DMS79 treated with DMSO at 0.1 percent for 48 hours (cell line): Measurements from ENCODE around the gene ACO2.
"Not testable (repeated sequence)": the region's sequence is repeated elsewhere in the genome, so short reads cannot be mapped to it uniquely, and the experiment has no call there.

ENCODE experiments used
- DNase-seq: peaks from one replicate; lab custom pipeline; 2025; lab: John Stamatoyannopoulos, UW

Gene ACO2

DNA sequence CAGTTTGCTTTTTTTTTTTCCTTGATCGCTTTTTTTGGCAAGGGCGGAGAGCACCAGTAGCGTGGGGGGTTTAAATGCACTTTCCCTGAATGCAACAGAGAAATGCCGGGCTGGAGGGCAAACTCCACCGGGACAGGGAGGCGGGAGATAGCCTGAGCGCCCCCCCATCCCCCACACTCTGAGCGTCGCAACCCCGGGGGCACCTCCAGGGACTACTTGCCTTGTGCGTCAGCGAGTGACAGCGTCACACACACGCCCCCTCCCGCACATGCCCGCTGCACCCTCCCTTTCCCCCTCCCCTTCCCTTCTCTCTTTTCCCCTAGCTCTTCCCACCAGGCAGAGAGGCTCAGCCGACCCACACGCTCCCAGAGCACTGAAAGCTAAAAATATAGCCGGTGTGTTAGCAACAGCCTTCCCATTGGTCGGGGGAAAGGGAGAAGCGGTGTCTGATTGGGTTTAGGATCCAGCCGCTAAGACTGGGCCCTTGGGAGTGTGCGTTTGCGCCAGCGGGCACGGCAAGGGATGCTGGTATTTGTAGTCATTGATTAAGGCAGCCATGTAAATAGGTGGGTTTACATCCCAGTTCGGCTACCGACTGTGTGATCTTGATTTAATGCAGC is 20.6 kb upstream of the ACO2 start:
- DNase-seq = peak; percentile 92

DNA sequence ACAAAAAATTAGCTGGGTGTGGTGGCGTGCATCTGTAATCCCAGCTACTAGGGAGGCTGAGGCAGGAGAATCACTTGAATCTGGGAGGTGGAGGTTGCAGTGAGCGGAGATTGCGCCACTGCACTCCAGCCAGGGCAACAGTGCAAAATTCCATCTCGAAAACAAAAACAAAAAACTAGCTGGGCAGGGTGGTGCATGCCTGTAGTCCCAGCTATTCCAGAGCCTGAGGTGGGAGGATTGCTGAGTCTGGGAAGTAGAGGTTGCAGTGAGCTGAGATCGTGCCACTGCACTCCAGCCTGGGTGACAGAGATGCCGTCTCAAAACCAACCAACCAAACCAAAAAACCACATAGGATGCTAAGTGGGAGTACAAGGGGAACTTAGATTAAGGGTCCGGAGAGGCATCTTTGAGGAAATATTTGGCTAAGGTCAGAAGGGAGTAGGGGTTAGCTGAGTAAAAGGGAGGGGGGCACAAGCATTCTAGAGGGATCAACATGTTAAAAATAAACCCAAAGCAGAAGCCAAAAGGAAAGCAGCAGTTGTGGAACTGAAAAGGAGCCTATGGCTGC is 10.7 kb upstream of the ACO2 start:
- DNase-seq = no peak

DNA sequence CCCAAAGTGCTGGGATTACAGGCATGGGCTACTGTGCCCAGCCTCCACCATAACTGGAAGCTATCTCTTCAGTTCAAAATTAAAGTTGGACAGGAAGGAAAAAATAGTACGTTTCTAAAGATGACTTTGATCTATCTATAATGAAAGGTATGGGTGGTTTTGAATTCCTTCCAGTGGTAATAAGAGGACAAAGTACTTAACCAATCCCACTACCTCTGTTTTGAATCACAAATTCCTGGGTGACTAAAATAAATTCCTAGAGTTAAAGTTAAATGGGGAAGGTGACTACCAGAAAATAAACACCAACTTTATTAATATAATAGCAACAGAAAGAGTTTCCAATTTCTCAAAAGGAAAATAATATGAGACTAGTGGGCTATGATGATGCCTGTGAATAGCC is 9.5 kb upstream of the ACO2 start:
- no peak for DNase-seq

DNA sequence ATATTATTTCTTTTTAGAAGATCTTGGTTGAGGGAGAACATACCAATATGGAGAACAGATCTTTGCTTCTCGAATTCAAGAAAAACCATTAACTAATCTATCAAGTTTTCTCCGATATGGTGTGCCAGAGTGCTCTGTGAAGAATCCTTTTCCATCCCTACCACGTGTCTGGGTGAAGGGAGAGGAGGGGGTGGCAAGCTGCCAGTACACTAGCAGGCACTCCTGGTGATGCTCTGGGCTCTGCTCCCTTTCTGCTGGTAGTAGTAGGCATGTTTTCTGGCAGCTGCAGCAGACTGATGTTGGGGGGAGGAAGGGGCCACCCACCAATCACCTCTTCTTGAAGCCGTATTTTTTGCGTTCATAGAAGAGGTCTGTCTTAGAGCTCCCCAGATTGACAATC is 8.8 kb upstream of the ACO2 start:
- DNase-seq = not testable (repeated sequence)

DNA sequence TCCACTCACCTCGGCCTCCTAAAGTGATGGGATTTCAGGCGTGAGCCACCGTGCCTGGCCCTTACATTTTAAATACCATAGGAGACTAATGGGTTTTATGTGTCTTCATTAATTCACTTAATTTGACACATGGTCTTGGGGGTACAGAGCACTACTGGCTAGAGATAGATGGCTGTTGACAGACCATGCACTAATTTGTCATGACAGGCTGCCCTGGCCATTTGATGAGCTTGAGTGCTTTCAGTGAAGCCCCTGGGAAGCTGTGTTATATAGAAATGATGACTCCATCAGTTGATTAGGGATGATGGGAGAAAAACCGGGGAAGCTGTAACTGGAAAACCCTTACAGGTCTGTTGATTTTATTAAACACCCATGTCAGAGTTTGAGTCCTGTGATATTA is 7.0 kb upstream of the ACO2 start:
- DNase-seq = no peak

DNA sequence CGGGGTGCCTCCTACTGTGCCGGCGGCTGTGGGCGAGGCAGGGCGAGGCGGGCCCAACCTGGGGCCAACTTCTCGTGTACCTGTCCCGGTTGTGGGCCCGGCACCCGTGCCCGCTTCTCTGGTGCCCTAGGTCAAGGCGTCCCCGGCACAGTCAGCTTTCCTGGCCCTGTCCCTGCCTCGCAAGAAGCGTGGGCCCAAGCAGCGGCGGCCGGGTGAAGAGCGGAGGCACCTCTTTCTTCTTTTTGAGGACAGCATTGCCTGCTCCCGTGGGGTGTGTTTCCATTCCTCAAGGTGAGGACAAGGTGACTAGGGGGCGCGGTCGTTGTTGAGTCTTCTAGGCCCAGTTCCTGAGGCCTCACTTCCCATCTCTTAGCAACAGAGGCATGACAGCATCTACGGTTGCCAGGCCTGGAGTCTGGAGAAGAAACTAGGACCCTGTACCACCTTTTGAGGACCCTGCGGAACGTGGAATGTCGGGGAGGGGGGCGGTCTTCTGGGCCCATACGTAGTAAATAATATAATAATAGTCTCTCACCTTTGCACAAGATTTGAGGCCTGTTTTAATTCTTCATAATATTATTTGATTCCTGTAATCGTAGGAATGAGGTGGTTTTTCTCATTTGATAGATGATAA is 418 bp downstream of the ACO2 start:
- no peak for DNase-seq

DNA sequence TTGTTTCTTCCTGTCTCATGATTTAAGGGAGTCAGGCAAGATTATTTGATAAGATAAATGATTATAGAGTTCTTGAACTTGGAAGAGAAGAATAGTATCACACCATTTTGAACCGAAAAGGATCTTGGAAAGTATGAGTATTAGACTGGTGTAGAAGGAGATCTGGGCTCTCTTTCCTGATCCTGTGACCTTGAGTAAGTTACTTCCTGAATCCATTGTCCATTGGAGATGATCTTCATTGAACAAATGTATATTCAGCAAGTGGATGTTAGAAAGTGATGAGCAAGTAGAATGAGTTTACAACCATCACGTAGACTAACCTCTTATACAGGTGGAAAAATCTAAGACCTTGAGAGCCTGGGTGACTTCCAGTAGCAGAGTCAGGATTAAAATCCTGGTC is 2.0 kb downstream of the ACO2 start:
- DNase-seq = no peak

DNA sequence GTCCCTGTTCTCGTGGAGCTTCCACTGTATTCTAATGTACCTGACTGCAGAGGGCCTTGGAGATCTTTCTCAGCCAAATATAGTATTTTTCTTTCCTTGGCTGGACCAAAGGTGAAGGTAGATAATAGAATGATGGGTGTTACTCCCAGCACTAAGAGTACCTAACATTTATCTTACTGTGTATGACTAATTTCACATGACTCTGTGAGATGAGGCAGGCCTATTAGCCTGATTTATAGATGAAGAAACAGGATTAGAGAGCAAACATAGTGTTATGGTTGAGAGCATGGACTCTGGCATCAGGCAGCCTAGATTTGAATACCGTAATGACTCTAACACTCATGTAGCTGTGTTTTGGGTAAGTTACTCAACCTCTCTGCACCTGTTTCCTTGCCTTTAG is 2.7 kb downstream of the ACO2 start:
- no peak for DNase-seq

DNA sequence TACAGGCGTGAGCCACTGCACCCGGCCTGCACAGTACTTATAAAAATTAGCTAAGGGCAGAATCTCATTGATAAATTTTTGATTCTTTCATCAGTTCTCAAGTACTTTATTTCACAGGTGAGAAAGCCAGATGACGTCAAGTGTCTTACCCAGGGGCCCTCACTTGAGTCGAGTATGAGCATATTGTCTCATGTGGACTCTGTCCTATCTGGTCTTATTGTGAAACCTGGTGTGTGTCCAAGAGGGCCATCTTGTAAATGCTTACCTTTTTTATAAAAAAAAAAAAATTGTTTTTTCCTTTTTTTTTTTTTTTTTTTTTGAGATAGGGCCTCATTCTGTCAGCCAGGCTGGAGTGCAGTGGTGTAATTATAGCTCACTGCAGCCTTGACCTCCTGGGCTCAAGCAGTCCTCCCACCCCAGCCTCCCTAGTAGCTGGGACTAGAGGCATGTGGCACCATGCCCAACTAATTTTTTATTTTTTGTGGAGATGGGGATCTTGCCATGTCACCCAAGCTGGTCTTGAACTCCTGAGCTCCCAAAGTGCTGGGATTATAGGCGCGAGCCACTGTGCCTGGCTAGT is 6.0 kb downstream of the ACO2 start:
- no peak for DNase-seq

DNA sequence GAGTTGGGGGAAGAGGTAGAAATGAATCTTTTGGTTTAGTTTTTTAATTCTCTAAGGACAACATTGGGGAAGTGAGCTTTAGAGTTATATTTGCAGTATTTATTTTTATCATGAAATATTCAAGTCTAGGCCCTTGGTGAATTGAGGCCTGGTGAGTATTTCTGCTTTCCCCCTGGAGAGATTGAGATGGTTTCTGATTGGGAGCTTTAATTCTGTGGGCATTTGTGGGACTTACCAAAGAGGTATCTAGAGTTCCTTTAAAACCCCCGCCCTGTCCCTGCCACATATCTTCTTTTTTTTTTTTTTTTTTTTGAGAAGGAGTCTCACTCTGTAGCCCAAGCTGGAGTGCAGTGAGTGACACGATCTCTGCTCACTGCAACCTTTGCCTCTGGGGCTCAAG is 9.6 kb downstream of the ACO2 start:
- no peak for DNase-seq

DNA sequence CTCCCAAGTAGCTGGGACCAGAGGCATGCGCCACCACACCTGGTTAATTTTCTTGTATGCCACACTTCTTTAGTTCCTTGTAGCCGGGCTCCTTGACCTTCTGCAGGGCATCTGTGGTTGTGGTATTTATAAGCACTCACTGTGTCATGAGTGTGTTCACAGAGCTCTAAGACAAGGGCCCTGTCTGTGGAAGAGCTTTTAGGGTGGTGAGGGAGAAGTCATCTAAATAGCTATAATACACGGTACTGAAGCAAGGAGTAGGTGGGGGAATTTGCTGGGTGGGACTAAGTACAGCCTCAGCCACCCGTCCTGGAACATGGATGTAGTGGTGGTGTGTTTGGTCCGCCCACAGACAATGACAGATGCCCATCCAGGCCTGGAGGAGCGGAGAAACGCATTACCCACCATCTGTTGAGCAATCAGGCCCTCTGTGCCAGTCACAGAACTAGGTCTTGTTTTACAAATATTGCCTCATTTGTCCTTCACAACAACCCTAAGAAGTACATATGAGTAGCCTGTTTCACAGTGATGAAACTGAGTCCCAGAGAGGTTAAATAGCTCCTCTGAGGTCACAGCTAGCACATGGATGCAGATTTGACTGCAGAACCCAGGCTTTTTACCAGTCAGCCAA is 10.1 kb downstream of the ACO2 start:
- no peak for DNase-seq

DNA sequence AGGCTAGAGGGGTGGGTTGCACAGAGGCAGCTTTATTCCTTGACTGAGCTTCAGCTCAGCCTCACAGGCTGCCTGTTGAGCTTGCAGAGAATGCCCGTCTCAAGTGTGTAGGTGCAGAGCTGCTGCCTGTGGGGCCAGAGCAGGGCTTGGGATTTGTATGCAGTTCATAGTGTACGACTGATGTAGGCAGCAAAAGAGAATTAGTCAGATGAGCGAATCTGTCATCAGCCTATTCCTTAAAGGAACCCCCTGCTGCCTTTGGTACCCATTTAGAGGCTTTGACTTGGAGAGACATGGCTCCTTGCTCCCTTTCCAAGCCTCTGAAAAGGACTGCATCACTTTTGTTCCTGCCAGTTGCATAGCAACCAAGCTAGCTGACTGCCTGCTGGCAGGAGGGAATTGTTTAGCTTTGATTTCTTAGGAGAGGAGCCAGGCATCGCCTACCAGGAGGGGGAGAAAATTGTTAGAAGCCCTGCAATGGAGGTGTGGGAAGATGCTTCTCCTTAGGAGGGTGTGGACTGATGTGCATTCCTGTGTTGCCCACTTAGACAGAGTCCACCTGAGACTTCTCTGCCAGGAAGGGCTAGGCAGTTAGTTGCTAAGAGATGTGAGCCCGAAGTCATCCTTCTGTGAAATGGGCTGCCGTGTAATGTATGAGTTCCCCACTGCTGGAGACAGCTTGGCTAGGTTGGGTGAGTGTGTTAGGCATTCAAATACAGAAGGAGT is 10.9 kb downstream of the ACO2 start:
- no peak for DNase-seq

DNA sequence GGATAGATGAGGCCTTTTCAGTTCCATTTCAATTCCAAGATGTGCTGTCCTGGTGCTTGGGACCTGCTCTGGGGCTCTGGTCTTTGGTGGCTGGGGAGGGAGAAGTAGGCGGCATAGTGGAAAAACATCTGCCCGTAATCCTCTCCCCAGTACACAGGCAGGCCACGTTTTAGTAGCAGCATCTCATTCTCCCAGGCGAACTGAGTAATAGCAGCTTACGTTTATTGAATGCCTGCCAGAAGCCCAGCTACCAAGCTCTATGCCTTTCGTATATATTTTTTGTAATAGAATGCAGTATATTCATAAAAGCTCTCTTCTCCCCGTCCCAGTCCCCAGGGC is 11.4 kb downstream of the ACO2 start:
- no peak for DNase-seq

DNA sequence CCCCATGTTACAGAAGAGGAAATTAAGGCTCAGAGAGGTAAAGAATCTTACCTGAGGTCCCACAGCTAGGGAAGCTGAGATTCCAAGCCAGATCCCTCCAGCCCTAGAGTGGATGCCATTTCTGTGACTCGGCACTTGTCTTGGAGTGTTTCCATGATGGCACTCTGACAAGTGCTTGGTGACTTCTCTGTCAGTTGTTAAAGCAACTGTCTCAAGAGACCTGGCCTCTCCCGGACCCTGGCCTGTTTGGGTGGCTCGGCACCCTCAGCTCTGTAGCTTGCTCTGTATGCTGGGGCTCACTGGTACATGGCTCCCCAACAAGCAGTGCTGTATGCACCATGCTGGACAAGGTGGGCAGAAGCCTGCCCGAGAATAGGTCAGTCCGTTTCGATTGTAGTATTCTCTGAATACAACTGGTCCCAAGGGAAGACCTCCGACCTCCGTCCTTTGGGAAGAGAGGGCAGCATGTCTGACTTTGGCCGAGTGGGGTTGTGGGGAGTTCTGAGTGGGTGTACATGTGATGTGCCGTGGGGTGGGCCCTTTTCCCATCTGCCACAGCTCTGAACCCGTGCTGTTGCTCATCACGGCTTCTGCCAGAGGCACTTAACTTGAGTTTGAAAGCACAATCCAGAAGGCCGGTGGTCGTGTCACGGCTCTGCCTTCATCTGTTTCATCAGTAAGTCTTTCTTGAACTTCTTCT is 12.4 kb downstream of the ACO2 start:
- no peak for DNase-seq

DNA sequence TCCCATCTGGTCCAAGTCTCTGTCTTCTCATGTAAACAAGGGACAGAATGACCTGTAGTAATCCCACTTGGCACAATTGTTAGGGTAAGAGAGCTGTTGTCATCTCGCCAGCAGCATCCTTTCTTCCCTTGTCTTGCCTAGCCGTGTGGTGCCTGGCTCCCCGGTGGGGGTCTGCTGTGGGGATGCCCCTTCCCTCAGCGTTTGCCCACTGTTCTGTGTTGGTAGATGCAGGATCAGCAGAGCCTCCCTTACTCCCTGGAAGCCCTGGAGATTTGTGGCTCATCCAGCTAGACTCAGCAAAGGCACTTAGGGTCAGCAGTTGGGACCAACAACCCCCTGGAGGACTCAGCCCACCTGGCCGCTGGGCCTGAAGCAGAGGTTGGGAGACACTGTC is 13.0 kb downstream of the ACO2 start:
- no peak for DNase-seq

DNA sequence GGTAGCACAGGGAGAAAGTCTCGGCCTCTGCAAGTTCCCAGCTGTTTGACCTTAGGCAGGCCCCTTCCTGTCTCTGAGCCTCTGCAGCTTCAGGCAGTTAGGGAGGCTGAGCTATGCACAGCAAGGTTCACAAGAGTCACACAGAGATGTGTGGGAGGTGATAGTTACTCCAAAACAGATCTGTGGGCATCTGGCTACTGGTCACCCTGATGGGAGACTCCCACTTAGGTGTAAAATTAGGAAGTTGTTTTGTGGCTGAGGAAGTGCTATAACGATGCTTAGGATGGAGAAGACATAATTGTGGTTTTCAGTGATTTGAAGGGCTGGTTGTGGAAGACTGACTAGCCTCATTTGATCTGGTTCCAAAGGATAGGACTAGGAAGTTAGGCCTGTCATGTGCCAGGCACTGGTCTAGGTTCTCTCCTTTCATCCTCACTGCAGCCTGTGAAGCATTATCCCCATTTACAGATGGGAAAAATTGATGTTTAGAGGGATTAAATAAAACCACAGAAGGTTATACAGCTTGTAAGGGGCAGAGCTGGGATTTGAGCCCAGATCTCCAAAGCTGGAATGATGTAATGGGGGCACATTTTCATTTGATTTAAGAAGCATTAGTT is 13.5 kb downstream of the ACO2 start:
- no peak for DNase-seq

DNA sequence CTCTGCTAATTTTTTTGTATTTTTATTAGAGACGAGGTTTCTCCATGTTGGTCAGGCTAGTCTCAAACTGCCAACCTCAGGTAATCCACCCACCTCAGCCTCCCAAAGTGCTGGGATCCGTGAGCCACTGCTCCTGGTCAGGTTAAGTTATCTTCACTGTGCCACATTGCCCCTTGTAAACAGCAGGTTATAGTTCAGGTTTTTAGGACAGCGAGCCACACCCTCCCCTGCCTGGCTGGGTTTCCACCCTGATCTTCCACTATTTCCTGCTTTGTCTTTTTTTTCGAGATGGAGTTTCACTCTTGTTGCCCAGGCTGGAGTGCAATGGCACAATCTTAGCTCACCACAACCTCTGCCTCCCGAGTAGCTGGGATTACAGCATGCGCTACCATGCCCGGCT is 16.1 kb downstream of the ACO2 start:
- DNase-seq = no peak

DNA sequence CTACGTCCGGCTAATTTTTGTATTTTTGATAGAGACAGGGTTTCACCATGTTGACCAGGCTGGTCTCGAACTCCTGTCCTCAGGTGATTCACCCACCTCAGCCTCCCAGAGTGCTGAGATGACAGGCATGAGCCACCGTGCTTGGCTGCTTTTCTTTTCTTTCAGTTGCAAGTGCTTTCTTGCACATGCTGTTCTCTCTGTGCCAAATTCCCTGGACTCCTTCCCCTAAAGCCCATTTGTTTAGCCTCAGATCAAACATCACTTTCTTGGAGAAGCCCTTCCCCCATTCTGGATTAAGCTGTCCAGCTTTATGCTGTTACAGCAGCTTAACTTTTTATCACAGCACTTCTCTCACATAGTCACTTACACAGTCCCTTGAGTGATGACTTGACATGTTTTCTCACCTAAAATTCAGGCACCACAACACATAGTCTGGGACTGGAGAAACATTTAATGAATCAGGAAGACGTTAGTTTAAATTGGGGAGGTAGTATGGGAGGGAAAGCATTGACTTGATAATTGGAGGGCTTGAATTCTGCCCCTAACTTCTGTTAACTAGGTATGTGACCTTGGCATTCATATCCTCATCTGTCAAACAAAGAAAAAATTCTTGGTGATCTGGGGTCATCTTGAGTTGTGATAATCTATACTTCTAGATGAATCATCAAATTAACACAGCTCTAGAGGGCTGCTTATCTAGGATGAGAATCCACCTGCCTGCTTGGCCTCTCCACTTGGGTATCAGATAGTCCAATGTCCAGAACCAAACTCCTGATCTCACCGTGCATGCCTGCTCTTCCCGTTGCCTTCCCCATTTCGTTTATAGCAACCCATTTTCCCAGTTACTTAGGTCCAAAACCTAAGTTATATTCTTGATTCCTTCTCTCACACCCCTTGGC is 18.4 kb downstream of the ACO2 start:
- DNase-seq = no peak

DNA sequence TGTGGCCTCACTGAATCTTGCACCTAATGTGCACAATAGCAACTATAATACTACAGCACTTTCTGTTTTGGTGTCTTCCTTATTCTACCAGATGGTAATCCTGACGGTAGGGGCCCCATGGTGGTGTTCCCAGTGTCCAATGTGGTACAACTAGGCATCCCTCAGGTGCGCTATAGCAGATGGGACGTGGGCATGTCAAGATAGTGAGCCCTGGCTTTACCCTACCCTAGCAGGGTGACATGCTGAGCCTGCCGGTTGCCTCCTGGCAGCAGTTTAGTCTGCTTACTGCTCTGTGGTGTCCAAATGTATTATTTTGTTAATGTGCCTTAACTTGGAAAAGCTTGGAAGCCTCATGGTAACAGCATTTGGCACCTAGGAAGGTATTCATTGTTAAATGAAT is 19.2 kb downstream of the ACO2 start:
- DNase-seq = no peak

DNA sequence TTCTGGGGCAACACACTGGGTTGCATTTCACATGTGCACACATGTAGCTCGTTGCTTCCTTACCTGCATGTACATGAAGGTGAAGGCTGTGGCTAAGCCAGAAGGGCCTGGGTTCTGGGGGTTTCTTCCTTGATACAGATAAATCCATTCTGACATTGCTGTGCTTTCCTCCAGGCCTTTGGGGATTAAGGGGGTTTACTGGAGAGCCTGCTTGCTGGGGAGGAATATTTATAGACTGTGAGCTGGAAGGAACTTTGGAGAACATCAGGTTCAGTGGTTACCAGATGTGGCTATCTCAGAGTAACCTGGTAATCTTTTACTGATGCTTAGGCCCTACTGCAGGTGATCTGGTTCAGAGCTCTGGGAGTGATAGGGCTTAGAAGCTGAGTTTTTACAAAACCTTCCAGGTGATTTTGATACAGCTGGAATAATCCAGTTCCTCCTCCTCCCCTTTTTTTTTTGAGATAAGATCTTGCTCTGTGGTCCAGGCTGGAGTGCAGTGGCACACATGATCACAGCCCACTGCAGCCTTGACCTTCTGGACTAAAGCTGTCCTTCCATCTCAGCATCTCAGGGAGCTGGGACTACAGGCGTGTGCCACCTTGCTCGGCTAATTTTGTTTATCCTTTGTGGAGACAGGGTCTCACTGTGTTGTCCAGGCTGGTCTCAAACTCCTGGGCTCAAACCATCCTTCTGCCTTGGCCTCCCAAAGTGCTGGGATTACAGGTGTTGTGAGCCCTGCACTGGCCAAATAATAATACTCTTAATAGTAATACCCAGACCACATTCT is 19.9 kb downstream of the ACO2 start:
- no peak for DNase-seq
